ENCODE data around the gene SESTD1. TPM values are rescaled to one million over a fixed set of nuclear protein-coding genes. Genes with fewer than 3 reads are reported as not detected.

SESTD1 gene
- total RNA-seq, 2 experiments from 2014 or later: 9.4 to 9.6 TPM

Other genes with a start within 250 kb of the SESTD1 start
- gene CCDC141, start 214.7 kb downstream of the SESTD1 start, total RNA-seq: 1 to 10 TPM; 2.6 to 4.3 TPM